NCI-H1092 treated with DMSO at 0.1 percent for 48 hours (cell line): Measurements from ENCODE around the gene TCERG1L.
"Not testable (repeated sequence)": the region's sequence is repeated elsewhere in the genome, so short reads cannot be mapped to it uniquely, and the experiment has no call there.

ENCODE experiments used
- DNase-seq: peaks from one replicate; lab custom pipeline; 2025; lab: John Stamatoyannopoulos, UW

TCERG1L gene

GRCh38 chr10:131165092-131165491, 146.4 kb downstream of the TCERG1L start:
- DNase-seq, result no peak

GRCh38 chr10:131162866-131163843, 148.4 kb downstream of the TCERG1L start:
- DNase-seq, result peak; percentile 22

DNA sequence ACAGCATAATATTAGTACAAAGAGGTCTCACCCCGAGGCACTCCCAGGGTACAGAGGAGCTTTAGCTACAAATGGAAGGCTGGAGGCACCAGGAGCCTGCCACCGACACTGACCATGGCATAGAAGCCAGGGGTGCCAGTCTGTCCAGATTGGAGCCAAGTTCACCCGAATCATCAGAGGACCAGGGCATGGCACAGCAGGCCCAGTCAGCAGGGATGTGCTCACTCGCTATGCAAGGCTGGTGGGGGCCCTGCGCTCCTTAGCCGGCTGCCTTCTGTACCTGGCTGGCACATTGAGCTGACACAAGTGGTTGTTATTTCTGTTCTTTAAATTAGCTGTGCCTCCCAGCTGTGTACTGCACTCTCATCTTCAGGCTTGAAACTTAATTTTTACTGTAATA, 149.3 kb downstream of the TCERG1L start:
- DNase-seq, result no peak

GRCh38 chr10:131161087-131161486, 150.4 kb downstream of the TCERG1L start:
- no peak for DNase-seq

DNA sequence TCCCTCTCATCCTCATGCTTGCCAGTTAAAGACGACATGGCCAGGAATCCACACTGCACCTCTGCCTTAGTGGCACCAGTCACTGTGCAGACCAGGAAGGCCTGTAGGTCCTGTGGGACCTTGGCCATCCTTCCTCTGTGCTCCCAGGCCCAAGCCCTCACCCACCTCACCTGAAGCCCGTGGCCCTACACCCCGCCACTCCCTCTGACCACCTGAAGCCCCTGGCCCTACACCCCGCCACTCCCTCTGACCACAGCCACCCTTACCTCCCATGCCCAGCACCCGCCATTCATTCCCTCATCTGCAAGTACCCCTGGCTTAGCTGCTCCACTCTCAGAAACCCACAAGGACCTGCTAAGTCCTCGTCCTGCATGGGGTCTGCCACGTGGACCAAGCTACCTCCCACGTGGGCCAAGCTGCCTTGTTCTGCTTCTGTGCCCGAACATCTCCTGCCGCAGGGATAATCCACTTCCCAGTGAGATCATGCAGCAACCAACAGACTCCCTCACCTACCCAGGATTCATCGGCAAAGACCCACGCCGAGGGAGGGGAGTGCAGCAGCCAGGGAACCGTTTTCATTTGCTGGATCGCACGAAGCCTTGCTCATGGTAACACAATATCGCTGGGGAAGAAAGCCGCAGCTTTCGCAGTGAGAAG, 151.2 kb downstream of the TCERG1L start:
- DNase-seq, result no peak

DNA sequence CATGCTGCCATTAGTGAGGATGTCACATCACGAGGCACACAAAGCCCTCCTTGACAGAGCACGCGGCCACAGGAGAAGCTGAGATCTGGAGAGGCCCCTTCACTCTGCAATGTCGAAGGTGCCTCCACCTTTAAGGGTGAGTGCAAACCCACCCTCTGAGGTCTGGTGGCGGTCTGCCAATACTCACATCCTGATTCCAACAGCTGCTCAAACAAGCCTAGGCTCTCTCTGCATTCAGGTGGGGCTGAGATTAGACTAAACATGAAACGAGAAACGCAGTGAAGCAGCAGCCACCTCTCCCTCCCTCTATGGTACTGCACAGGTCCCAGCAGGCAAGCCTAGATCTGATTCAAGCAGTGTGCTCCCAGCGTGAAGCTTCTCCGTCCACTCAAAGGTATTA, 151.8 kb downstream of the TCERG1L start:
- peak; percentile 9 for DNase-seq

DNA sequence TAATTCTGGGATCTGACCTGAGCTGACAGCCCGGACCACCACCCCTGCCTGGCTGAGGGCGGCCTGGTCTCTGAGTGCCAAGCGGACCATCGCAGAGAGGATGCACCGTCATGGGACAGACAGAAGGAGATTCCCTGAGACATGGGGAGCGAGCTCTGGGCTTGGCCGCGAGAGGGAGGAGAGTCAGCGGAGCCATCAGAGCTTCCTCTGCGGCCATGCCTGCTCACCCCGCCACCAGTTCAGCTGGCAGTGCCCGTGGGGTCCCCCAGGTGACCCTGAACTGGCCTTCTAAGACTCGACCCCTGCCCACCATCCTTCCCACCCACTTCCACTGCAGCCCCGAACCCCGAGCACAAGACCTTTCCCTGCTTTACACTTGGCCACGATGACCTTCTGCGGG, 152.8 kb downstream of the TCERG1L start:
- no peak for DNase-seq

GRCh38 chr10:131157899-131158298, 153.6 kb downstream of the TCERG1L start:
- no peak for DNase-seq

DNA sequence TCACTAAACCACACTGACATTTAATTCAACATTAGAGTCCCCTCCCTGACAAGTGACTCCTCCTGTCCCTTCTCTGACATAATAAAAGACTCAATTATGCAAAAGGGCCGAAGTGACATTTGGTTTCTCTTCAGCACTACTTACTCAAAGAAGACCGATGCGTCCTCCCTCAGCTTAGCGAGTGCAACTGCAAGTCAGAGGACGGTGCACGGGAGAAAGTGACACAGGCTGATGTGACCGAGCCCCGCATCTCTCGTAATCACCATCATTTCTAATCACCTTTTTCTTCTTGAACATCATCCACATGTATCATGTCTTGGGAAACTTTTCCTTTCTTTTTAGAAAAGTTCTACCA, 155.7 kb downstream of the TCERG1L start:
- no peak for DNase-seq

- DNase-seq, result no peak
These were observed 156.2 kb downstream of the TCERG1L start for GRCh38 chr10:131155218-131155875.

DNA sequence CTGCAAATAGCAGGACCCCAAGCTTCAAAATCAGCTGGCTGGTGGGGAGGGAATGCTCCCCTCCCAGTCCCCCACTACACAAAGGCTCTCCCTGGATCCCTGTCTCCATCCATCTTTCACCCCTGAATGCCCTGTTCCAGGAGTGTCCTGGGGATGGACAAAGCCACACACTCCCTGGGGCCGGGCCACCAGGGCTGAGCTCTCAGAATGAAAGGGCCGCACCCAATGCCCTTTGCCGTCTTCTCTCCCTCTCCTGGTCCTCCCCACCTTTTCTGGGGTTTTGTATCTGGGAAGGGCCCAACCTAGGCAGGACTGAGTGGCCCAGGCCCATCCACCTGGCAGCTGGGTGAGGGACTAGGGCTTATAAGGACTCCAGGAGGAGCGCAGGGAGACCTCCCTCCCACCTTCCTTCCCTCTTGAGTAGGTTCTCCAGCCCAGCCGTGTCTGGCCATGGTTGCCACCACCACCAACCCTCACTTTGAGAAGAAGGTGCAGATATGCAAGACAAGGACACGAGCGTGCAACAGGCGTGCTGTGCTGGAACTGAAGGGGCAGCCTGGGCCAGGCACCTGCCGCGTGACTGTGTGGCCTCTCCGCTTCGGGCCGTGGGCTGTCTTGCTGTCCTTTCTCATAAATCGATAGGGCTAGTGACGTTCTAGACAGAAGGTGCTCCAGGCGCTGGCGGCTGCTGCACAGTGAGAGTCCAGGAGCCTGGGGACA, 157.1 kb downstream of the TCERG1L start:
- DNase-seq, result no peak

- DNase-seq, result not testable (repeated sequence)
These were observed 159.1 kb downstream of the TCERG1L start for GRCh38 chr10:131152456-131152855.

DNA sequence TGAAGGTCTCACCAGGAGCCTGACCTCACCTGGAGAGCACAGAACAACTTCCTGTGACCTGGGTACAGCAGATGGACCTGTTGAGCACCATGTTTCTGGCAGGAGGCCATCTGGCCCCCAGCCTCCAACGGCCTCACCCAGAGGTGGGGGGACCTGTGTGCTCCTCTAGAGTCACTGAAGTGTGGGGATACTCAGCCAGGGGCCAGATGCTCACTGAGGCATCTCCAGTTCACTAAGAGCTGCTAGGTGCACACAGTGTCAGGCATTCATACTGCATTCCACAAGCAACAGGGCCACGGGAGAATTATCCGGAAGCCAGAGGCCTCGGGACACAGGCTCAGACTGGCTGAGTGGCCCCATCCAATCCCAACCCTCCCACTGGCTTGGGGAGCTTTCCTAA, 161.4 kb downstream of the TCERG1L start:
- DNase-seq, result no peak

GRCh38 chr10:131149586-131149985, 161.9 kb downstream of the TCERG1L start:
- no peak for DNase-seq

GRCh38 chr10:131149111-131149510, 162.4 kb downstream of the TCERG1L start:
- DNase-seq, result no peak

DNA sequence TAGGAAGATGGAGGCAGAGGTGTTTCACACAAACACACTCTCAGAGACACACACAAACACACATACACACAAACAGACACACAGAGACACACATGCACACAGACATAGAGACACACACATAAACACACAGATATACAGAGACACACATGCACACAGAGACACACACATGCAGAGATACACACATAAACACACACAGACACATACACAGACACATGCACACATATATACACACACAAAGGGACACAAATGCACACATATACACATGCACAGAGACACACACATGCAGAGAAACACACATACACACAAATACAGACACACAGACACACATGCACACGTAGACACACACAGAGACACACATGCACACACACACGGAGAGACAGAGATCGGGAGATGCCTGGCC, 163.3 kb downstream of the TCERG1L start:
- no peak for DNase-seq

GRCh38 chr10:131147301-131147975, 164.1 kb downstream of the TCERG1L start:
- no peak for DNase-seq

- DNase-seq, result no peak
These were observed 164.7 kb downstream of the TCERG1L start for GRCh38 chr10:131146790-131147189.

DNA sequence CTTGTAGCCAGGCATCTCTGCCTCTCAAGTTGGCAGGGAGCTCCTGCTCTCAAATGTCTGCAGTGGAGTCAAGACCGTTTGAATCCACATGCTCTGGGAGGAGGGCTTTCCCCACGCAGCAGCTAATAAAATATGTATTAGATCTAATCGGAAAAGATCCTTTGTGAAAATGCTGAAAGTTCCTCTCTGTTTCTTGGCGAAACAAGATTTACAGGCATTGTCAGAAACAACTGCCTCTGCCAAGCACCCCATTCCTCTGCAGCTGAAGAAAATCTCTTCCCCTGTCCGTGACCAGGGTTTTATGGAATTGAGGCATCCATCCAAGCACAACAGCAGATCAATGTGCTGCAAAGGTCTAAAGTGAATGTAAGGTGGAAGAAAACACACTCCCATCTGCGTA, 165.8 kb downstream of the TCERG1L start:
- DNase-seq, result no peak

GRCh38 chr10:131144711-131145375, 166.7 kb downstream of the TCERG1L start:
- no peak for DNase-seq

- DNase-seq, result no peak
These were observed 167.3 kb downstream of the TCERG1L start for GRCh38 chr10:131144196-131144595.
